Measurements from ENCODE around the gene BRD2.

Gene BRD2

GRCh38 chr6:32950449-32950848, 17.9 kb upstream of the BRD2 start:
- Histone ChIP-seq H3K27ac (ENCODE audit: low read depth, low read length, severe bottlenecking) (no peak overlapping the region), H3K4me1 (ENCODE audit: control insufficient read depth, insufficient read depth, low read length, poor library complexity, severe bottlenecking) (no peaks in the 10 kb centered on the region), H3K9me3 (ENCODE audit: control insufficient read depth, low read length) (no peaks in the 10 kb centered on the region), H3K36me3 (ENCODE audit: control insufficient read depth, insufficient read depth, low read length) (no peaks in the 10 kb centered on the region), H3K4me3 (ENCODE audit: extremely low read depth, insufficient read depth, low read length, poor library complexity, severe bottlenecking) (no peak overlapping the region)
- WGBS, 2 experiments (ENCODE audit: insufficient coverage in 2 of 2): 91% methylated on average over 8 of the region's 8 CpGs

GRCh38 chr6:32952817-32953739, 15.3 kb upstream of the BRD2 start, which contains the start of gene HLA-DMA:
Gene HLA-DMA, minus strand, starts transcription at chr6:32953097. Its CDS starts 61 bp downstream, at chr6:32953036.
- Histone ChIP-seq H3K27ac (ENCODE audit: low read depth, low read length, severe bottlenecking) (no peak within 1 kb of the TSS), H3K4me1 (ENCODE audit: control insufficient read depth, insufficient read depth, low read length, poor library complexity, severe bottlenecking) (no peaks in the 10 kb centered on the region), H3K9me3 (ENCODE audit: control insufficient read depth, low read length) (no peaks in the 10 kb centered on the region), H3K36me3 (ENCODE audit: control insufficient read depth, insufficient read depth, low read length) (no peaks in the 10 kb centered on the region), H3K4me3 (ENCODE audit: extremely low read depth, insufficient read depth, low read length, poor library complexity, severe bottlenecking) (no peak within 1 kb of the TSS)
- WGBS, 2 experiments (ENCODE audit: insufficient coverage in 2 of 2): 49 to 68% methylated on average over 7 to 9 of the region's 10 CpGs

GRCh38 chr6:32953775-32954174, 14.6 kb upstream of the BRD2 start:
- no peaks in the 10 kb centered on the region for H3K36me3 ChIP-seq (ENCODE audit: control insufficient read depth, insufficient read depth, low read length)
- no peak overlapping the region for H3K27ac ChIP-seq (ENCODE audit: low read depth, low read length, severe bottlenecking)
- 89 to 92% methylated on average over 3 to 4 of the region's 4 CpGs for WGBS, 2 experiments (ENCODE audit: insufficient coverage in 2 of 2)
- H3K4me1 ChIP-seq (ENCODE audit: control insufficient read depth, insufficient read depth, low read length, poor library complexity, severe bottlenecking): no peaks in the 10 kb centered on the region
- no peaks in the 10 kb centered on the region for H3K9me3 ChIP-seq (ENCODE audit: control insufficient read depth, low read length)
- H3K4me3 ChIP-seq (ENCODE audit: extremely low read depth, insufficient read depth, low read length, poor library complexity, severe bottlenecking): no peak overlapping the region

- no peaks in the 10 kb centered on the region for H3K9me3 ChIP-seq (ENCODE audit: control insufficient read depth, low read length)
- no peaks in the 10 kb centered on the region for H3K36me3 ChIP-seq (ENCODE audit: control insufficient read depth, insufficient read depth, low read length)
- no peak overlapping the region for H3K27ac ChIP-seq (ENCODE audit: low read depth, low read length, severe bottlenecking)
- no peak overlapping the region for H3K4me3 ChIP-seq (ENCODE audit: extremely low read depth, insufficient read depth, low read length, poor library complexity, severe bottlenecking)
- H3K4me1 ChIP-seq (ENCODE audit: control insufficient read depth, insufficient read depth, low read length, poor library complexity, severe bottlenecking): no peaks in the 10 kb centered on the region
- WGBS, 2 experiments (ENCODE audit: insufficient coverage in 2 of 2): 93 to 97% methylated on average over 3 to 4 of the region's 4 CpGs
These were observed 14.1 kb upstream of the BRD2 start for GRCh38 chr6:32954267-32954666.

GRCh38 chr6:32954986-32955802, 13.2 kb upstream of the BRD2 start:
- H3K4me3 ChIP-seq (ENCODE audit: extremely low read depth, insufficient read depth, low read length, poor library complexity, severe bottlenecking): no peak overlapping the region
- no peaks in the 10 kb centered on the region for H3K36me3 ChIP-seq (ENCODE audit: control insufficient read depth, insufficient read depth, low read length)
- H3K4me1 ChIP-seq (ENCODE audit: control insufficient read depth, insufficient read depth, low read length, poor library complexity, severe bottlenecking): no peaks in the 10 kb centered on the region
- no peaks in the 10 kb centered on the region for H3K9me3 ChIP-seq (ENCODE audit: control insufficient read depth, low read length)
- H3K27ac ChIP-seq (ENCODE audit: low read depth, low read length, severe bottlenecking): no peak overlapping the region
- 30 to 40% methylated on average over 3 of the region's 3 CpGs for WGBS, 2 experiments (ENCODE audit: insufficient coverage in 2 of 2)

GRCh38 chr6:32956176-32956575, 12.2 kb upstream of the BRD2 start:
- Histone ChIP-seq H3K4me3 (ENCODE audit: extremely low read depth, insufficient read depth, low read length, poor library complexity, severe bottlenecking) (no peak overlapping the region), H3K27ac (ENCODE audit: low read depth, low read length, severe bottlenecking) (no peak overlapping the region), H3K9me3 (ENCODE audit: control insufficient read depth, low read length) (no peaks in the 10 kb centered on the region), H3K4me1 (ENCODE audit: control insufficient read depth, insufficient read depth, low read length, poor library complexity, severe bottlenecking) (no peaks in the 10 kb centered on the region), H3K36me3 (ENCODE audit: control insufficient read depth, insufficient read depth, low read length) (no peaks in the 10 kb centered on the region)
- no CpG with 5 or more reads among the region's 2 CpGs for WGBS, 2 experiments (ENCODE audit: insufficient coverage in 2 of 2)

GRCh38 chr6:32960563-32960962, 7.8 kb upstream of the BRD2 start:
- no peak overlapping the region for H3K27ac ChIP-seq (ENCODE audit: low read depth, low read length, severe bottlenecking)
- WGBS, 2 experiments (ENCODE audit: insufficient coverage in 2 of 2): 92% methylated on average over 2 of the region's 5 CpGs; no CpG with 5 or more reads in 1 of the 2 experiments
- H3K4me3 ChIP-seq (ENCODE audit: extremely low read depth, insufficient read depth, low read length, poor library complexity, severe bottlenecking): no peak overlapping the region
- no peaks in the 10 kb centered on the region for H3K36me3 ChIP-seq (ENCODE audit: control insufficient read depth, insufficient read depth, low read length)
- no peaks in the 10 kb centered on the region for H3K9me3 ChIP-seq (ENCODE audit: control insufficient read depth, low read length)
- no peaks in the 10 kb centered on the region for H3K4me1 ChIP-seq (ENCODE audit: control insufficient read depth, insufficient read depth, low read length, poor library complexity, severe bottlenecking)

- H3K4me3 ChIP-seq (ENCODE audit: extremely low read depth, insufficient read depth, low read length, poor library complexity, severe bottlenecking): no peak overlapping the region
- no peaks in the 10 kb centered on the region for H3K9me3 ChIP-seq (ENCODE audit: control insufficient read depth, low read length)
- H3K4me1 ChIP-seq (ENCODE audit: control insufficient read depth, insufficient read depth, low read length, poor library complexity, severe bottlenecking): peaks cover 6% of the 10 kb centered on the region
- H3K36me3 ChIP-seq (ENCODE audit: control insufficient read depth, insufficient read depth, low read length): no peaks in the 10 kb centered on the region
- 80% methylated on average over 1 of the region's 1 CpG; no CpG with 5 or more reads in 1 of the 2 experiments for WGBS, 2 experiments (ENCODE audit: insufficient coverage in 2 of 2)
- no peak overlapping the region for H3K27ac ChIP-seq (ENCODE audit: low read depth, low read length, severe bottlenecking)
These were observed 6.1 kb upstream of the BRD2 start for GRCh38 chr6:32962213-32962826.

GRCh38 chr6:32963866-32964265, 4.5 kb upstream of the BRD2 start:
- no peaks in the 10 kb centered on the region for H3K36me3 ChIP-seq (ENCODE audit: control insufficient read depth, insufficient read depth, low read length)
- WGBS, 2 experiments (ENCODE audit: insufficient coverage in 2 of 2): 83 to 100% methylated on average over 1 of the region's 1 CpG
- no peak overlapping the region for H3K4me3 ChIP-seq (ENCODE audit: extremely low read depth, insufficient read depth, low read length, poor library complexity, severe bottlenecking)
- H3K4me1 ChIP-seq (ENCODE audit: control insufficient read depth, insufficient read depth, low read length, poor library complexity, severe bottlenecking): peaks cover 6% of the 10 kb centered on the region
- no peaks in the 10 kb centered on the region for H3K9me3 ChIP-seq (ENCODE audit: control insufficient read depth, low read length)
- H3K27ac ChIP-seq (ENCODE audit: low read depth, low read length, severe bottlenecking): no peak overlapping the region

- no peaks in the 10 kb centered on the region for H3K36me3 ChIP-seq (ENCODE audit: control insufficient read depth, insufficient read depth, low read length)
- H3K27ac ChIP-seq (ENCODE audit: low read depth, low read length, severe bottlenecking): no peak overlapping the region
- H3K4me3 ChIP-seq (ENCODE audit: extremely low read depth, insufficient read depth, low read length, poor library complexity, severe bottlenecking): no peak overlapping the region
- WGBS, 2 experiments (ENCODE audit: insufficient coverage in 2 of 2): 79 to 83% methylated on average over 1 to 2 of the region's 5 CpGs
- H3K4me1 ChIP-seq (ENCODE audit: control insufficient read depth, insufficient read depth, low read length, poor library complexity, severe bottlenecking): peaks cover 6% of the 10 kb centered on the region
- H3K9me3 ChIP-seq (ENCODE audit: control insufficient read depth, low read length): no peaks in the 10 kb centered on the region
These were observed 3.6 kb upstream of the BRD2 start for GRCh38 chr6:32964776-32965175.

Data from mesodermal cell (in vitro differentiated cells).